ENCODE measurements around the gene SLC22A24. TPM values are rescaled to one million over a fixed set of nuclear protein-coding genes. Genes with fewer than 3 reads are reported as not detected.

Gene SLC22A24, protein sequence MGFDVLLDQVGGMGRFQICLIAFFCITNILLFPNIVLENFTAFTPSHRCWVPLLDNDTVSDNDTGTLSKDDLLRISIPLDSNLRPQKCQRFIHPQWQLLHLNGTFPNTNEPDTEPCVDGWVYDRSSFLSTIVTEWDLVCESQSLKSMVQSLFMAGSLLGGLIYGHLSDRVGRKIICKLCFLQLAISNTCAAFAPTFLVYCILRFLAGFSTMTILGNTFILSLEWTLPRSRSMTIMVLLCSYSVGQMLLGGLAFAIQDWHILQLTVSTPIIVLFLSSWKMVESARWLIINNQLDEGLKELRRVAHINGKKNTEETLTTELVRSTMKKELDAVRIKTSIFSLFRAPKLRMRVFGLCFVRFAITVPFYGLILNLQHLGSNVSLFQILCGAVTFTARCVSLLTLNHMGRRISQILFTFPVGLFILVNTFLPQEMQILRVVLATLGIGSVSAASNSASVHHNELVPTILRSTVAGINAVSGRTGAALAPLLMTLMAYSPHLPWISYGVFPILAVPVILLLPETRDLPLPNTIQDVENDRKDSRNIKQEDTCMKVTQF
- not detected for total RNA-seq

DNA sequence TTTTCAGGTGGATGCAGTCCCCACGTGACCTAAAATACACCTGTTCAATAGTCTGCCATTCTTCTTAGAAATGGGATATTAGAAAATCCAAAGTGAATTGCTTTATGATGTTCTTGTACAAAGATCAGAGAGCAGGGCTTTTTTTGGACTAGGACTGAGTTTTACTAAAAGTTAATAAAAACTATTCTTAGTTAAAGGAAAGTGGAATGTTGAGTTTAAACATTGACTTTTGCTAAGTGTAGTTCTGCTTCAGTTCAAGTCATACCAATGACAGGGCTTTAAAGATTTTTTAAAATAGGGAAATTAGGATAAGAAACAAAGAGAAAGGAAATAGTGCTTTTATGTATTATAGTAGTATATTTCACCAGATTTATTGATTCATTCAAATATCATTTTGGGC, at the start of gene SLC22A24:
TSS of gene SLC22A24 (minus strand) at position 101 of the 400 bp plus-strand sequence. CDS start 442 bp downstream, outside the sequence.

Other genes starting within 250 kb of the SLC22A24 start
- not detected for gene CHRM1, start 222.9 kb downstream of the SLC22A24 start, total RNA-seq
- not detected for gene SLC22A6, start 159.3 kb downstream of the SLC22A24 start, total RNA-seq
- not detected for gene SLC22A8, start 128.4 kb downstream of the SLC22A24 start, total RNA-seq
- gene SLC22A25, start 99.4 kb upstream of the SLC22A24 start, total RNA-seq = not detected
- not detected for gene SLC22A9, start 225.6 kb upstream of the SLC22A24 start, total RNA-seq